Stimulated activated CD4-positive, alpha-beta T cell treated with anti-CD3 and anti-CD28 coated beads, Interleukin-4, amount 100 ng/mL, for 48 hours (primary cell): ENCODE measurements around the gene SPINK9.

Source experiments
- DNase-seq, 2 donors: peaks; one replicate each; pipeline ENCODE4 v3.0.0-alpha.2; 2020; ENCODE audit warnings: low read depth in 2 of 2

Gene SPINK9

GRCh38 chr5:148335259-148335658, at the start of gene SPINK9:
Gene SPINK9 (plus strand): TSS chr5:148335559. CDS start chr5:148335614, 55 bp downstream.
- DNase-seq = no peak

GRCh38 chr5:148290271-148291195, 44.8 kb upstream of the SPINK9 start:
- DNase-seq = no peak

DNA sequence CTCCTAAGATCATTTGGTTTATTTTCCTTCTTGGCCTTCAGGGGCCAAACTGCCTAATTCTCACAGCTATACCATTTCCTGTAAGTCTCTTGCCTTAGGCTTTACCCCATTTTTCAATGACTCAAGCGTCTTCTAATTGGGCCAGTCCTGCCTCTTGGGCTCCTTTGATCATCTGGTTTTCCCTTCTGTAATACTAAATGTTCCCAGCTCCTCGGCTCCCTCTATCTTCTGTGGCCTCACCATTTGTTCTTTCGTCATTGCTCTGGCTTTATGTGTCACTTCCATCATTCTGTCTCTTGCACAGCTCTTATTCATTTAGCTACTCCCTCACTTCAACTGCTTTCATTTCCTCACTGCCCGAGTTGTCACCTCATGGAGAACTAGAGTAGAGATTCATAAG, 37.6 kb upstream of the SPINK9 start:
- DNase-seq = no peak

DNA sequence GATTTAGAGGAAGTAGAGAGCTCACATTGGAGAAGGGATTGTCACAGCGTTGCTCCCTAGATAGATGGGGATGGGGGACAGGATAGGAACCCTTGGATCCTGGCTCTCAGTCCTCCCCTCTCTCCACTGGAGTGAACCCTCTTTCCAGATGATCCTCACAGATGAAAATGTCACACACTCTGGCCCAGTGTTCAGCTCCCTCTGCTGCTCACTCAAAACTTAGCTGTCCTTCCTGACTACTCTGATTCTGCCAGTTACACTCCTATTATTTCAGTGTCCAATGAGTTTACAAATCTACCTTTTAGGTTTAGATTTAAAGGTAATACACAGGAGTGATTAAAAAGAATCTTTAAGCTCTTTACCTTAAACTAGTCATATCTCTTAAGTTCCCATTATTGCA, 28.9 kb upstream of the SPINK9 start:
- no peak for DNase-seq

DNA sequence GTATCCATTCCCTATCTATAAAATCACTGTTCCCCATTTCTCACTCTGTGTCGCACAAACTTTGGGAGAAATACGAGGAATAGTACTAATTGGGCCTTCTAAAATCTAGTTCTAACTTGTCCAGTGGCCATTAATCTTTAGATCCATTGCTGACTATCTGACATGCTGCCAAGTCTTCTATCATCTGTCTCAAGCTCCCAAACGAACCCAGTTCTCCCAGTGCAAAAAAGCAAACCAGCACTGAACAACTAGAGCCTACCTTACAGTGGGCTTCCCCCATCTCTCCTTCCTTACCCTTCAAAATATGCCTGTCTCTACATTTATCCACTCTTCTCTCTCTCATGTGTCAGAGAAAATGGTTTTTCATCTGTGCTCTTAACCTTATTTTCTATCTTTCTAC, 26.3 kb upstream of the SPINK9 start:
- no peak for DNase-seq

DNA sequence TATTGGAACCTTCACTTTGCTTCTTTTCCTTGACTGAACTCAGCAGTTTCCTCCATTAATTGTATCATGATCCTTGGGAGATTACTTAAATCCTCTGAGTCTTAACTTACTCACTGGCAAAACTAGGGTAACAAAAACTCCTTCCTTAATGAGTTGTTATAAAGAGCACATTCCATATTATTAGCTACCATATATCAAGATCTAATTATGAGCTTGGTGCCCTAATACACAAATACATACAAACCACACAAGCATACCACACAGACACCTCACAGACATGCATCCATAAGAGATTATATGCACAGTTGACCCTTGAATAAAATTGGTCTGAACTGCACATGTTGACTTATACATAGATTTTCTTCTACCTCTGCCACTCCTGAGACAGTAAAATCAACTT, 25.6 kb upstream of the SPINK9 start:
- no peak for DNase-seq

DNA sequence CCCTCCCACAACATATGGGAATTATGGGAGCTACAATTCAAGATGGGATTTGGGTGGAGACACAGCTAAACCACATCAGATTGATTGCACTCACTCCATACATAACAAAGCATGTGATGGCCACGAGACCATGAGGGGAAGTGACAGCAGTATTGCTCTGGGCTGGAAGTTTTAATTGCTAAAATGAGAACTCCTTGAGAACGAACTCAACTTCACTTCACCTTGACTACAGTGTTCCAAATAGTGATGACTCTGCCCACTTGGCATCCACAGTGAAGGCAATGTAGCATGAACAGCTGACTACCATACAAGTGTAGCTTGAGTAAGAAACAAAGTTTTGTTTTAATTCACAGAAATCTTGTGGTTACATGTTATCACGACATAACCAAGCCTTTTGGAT, 23.9 kb upstream of the SPINK9 start:
- DNase-seq = no peak

DNA sequence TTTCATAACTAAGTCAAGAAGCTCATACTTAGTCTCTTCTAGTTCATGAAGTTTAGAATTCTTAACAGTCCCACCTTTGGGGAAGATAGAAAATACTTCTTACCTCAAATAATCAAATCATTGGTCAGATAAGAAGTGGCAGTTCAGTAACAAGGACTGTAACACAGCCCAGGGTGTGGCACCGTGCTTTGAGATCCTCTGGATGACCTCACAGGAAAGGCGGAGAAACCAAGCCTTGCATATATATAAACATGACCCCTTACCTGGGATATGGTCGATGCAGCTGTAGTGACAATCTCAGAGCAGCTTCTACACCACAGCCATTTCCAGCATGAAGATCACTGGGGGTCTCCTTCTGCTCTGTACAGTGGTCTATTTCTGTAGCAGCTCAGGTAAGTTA, 23.2 kb upstream of the SPINK9 start, which contains the start of gene SPINK7:
Gene SPINK7, plus strand, starts transcription at position 271 of the 400 bp plus-strand sequence. Its CDS starts 61 bp downstream, at position 332.
- no peak for DNase-seq

GRCh38 chr5:148314187-148314586, 21.2 kb upstream of the SPINK9 start:
- DNase-seq = no peak

GRCh38 chr5:148314731-148315130, 20.6 kb upstream of the SPINK9 start:
- no peak for DNase-seq

DNA sequence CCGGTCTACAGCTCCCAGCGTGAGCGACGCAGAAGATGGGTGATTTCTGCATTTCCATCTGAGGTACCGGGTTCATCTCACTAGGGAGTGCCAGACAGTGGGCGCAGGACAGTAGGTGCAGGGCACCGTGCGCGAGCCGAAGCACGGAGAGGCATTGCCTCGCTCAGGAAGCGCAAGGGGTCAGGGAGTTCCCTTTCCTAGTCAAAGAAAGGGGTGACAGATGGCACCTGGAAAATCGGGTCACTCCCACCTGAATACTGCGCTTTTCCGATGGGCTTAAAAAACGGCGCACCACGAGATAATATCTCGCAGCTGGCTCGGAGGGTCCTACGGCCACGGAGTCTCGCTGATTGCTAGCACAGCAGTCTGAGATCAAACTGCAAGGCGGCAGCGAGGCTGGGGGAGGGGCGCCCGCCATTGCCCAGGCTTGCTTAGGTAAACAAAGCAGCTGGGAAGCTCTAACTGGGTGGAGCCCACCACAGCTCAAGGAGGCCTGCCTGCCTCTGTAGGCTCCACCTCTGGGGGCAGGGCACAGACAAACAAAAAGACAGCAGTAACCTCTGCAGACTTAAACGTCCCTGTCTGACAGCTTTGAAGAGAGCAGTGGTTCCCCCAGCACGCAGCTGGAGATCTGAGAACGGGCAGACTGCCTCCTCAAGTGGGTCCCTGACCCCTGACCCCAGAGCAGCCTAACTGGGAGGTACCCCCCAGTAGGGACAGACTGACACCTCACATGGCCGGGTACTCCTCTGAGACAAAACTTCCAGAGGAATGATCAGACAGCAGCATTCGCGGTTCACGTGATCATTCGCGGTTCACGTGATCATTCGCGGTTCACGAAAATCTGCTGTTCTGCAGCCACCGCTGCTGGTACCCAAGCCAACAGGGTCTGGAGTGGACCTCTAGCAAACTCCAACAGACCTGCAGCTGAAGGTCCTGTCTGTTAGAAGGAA, 15.1 kb upstream of the SPINK9 start:
- peak; percentile 0 to 5 for DNase-seq

DNA sequence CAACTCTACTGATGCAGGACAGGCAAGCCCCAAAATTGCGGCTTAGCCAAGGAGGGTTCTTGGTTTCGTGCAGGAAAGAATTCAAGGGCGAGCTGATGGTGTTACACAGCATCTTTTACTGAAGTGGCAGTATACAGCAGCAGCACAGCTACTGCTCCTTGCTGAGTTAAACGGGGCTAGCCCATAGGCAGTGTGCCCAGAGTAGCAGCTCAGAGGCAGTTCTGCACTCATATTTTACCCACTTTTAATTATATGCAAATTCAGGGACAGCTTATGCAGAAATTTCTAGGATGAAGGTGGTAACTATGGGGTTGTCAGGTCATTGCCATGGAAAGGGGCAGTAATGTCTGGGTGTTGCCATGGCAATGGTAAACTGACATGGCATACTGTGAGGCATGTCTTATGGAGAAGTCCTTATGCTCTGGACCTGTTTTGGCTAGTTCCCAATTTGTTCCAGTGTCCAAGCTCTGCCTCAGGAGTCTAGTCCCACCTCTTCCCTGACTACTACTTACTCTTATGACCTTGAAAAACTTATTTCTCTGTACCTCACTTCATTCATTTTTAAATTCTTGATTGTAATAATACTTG, 2.0 kb upstream of the SPINK9 start:
- no peak for DNase-seq

GRCh38 chr5:148336704-148337435, 1.5 kb downstream of the SPINK9 start:
- no peak for DNase-seq

GRCh38 chr5:148342371-148343045, 7.1 kb downstream of the SPINK9 start:
- no peak for DNase-seq

DNA sequence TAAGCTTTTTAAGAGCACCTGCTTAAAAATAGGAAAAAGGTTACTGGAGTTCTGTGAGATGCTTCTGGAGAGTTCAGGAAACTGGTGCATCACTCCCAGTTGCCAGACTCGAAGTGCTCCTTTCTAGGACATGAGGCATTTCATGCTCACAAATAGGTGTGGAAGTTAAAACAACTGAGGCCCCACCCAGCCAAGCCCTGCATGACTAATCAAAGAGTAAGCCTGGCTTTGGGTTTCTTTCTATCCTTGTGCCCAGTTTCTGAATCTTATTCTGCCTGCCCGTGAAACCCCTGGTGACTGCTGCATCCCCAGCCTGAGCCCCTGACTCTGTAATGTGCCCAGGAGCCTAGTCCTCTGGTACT, 7.7 kb downstream of the SPINK9 start:
- DNase-seq = no peak

- no peak for DNase-seq
Observed at GRCh38 chr5:148343603-148344487, 8.5 kb downstream of the SPINK9 start.

GRCh38 chr5:148347706-148348105, 12.3 kb downstream of the SPINK9 start:
- no peak for DNase-seq

- DNase-seq = no peak
Observed at GRCh38 chr5:148352696-148353095, 17.3 kb downstream of the SPINK9 start.

DNA sequence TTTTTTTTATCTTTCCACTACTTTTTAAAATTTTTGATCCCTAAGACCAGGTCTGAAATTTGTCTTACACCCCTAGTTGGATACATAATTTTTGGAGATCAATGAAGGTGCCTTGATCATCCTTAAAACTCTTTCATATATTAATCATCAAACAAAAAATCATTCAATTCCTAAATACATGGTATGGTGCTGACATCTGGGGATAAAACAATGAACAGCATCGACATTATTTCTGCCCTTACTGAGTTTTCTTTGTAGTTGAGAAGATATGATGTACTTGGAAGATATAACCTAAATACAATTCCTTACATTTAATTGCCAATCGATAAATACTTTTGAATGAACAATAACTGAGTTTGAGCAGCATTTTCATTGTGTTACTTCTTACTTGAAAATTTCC, 18.3 kb downstream of the SPINK9 start:
- no peak for DNase-seq

DNA sequence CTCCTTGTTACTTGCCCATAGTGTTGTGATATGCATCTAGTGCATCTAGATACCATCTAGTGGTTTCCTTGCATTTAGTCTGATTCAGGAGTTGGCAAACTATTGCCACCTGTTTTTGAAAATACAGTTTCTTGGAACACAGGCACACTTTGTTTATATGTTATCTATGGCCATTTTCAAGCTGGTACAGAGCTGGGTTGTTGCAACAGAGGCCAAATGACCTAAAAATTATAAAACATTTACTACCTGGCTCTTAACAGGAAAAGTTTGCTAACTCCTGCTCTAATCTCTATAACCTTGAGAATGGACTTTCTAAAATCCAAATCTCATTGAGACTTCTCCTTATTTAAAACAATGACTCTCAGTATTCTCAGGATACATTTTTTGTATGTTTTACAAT, 29.0 kb downstream of the SPINK9 start:
- no peak for DNase-seq
